Lower lobe of right lung (tissue), 2 donors: ENCODE results near the gene TBX5. TPM values are rescaled to one million over a fixed set of nuclear protein-coding genes. Genes with fewer than 3 reads are reported as not detected.

ENCODE experiments used
- ATAC-seq, 2 donors: fragments of 200-7000 bp; cut with Tn5 transposase; one replicate each; pipeline ENCODE4 v1.9.1; 2020 to 2022; ENCODE audit warnings: mild to moderate bottlenecking in 2 of 2, moderate library complexity in 2 of 2
- DNase-seq: peaks from one replicate; pipeline ENCODE4 v3.0.0-alpha.2; 2020
- H3K27ac ChIP-seq: fragments of 200-600 bp; one replicate; pipeline ENCODE4 v1.8.0; 2022
- H3K27me3 ChIP-seq: fragments of 200-600 bp; one replicate; pipeline ENCODE4 v1.8.0; 2022; ENCODE audit warnings: low read depth
- H3K36me3 ChIP-seq: fragments of 200-600 bp; one replicate; pipeline ENCODE4 v1.8.0; 2022; ENCODE audit warnings: mild to moderate bottlenecking
- H3K4me1 ChIP-seq: fragments of 200-600 bp; one replicate; pipeline ENCODE4 v1.8.0; 2022
- H3K4me3 ChIP-seq: fragments of 200-600 bp; one replicate; pipeline ENCODE4 v1.8.0; 2022; ENCODE audit warnings: mild to moderate bottlenecking
- H3K9me3 ChIP-seq: fragments of 200-600 bp; one replicate; pipeline ENCODE4 v1.8.0; 2022
- CTCF ChIP-seq: fragments of 200-600 bp; IDR thresholded peaks from one replicate; pipeline ENCODE4 v1.8.0; 2022; ENCODE audit warnings: antibody characterized with exemption, mild to moderate bottlenecking
- intact Hi-C: fragments of 100-400 bp; cut with DNase I; formaldehyde crosslinking; loops from one replicate; pipeline ENCODE4 v1.11.0; 2022
- total RNA-seq: library from RNA; stranded (reverse); fragmentation: NEBNext Ultra II Directional; extraction: Animal tissue kit (Norgen Biotek cat#: 25700); gene quantifications from one replicate; pipeline ENCODE4 v1.2.1, GENCODE V29; 2021
- donor health status: DM: no; HTN: yes; CAD: no; lungs with severe emphysema.

The TBX5 gene
- total RNA-seq, 1 donor from 2014 or later = 15.7 TPM

- Histone ChIP-seq H3K4me3 (no peak overlapping the region), H3K27ac (no peak overlapping the region), H3K27me3 (peaks cover 82% of the 10 kb centered on the region), H3K4me1 (no peaks in the 10 kb centered on the region), H3K9me3 (no peaks in the 10 kb centered on the region), H3K36me3 (no peaks in the 10 kb centered on the region)
- TF ChIP-seq CTCF = no peak
- DNase-seq = no peak
- intact Hi-C loops = no loop called here
- ATAC-seq = no peak
These were observed 33.9 kb upstream of the TBX5 start for GRCh38 chr12:114439817-114440216.

- Histone ChIP-seq H3K27me3 (peaks cover 77% of the 10 kb centered on the region), H3K4me3 (no peak overlapping the region), H3K27ac (no peak overlapping the region), H3K36me3 (no peaks in the 10 kb centered on the region), H3K4me1 (no peaks in the 10 kb centered on the region), H3K9me3 (no peaks in the 10 kb centered on the region)
- ATAC-seq = no peak
- no peak for DNase-seq
- intact Hi-C loops = no loop called here
- TF ChIP-seq CTCF = no peak
These were observed 33.3 kb upstream of the TBX5 start for GRCh38 chr12:114439261-114439683.

- Histone ChIP-seq H3K4me1 (no peaks in the 10 kb centered on the region), H3K27ac (no peak overlapping the region), H3K36me3 (no peaks in the 10 kb centered on the region), H3K27me3 (peaks cover 71% of the 10 kb centered on the region), H3K4me3 (no peak overlapping the region), H3K9me3 (no peaks in the 10 kb centered on the region)
- no peak for ATAC-seq
- intact Hi-C loops = no loop called here
- DNase-seq = no peak
- no peak for TF ChIP-seq CTCF
These were observed 32.8 kb upstream of the TBX5 start for GRCh38 chr12:114438635-114439256.

GRCh38 chr12:114434341-114434740 lies 28.4 kb upstream of the TBX5 start:
- intact Hi-C loops = no loop called here
- H3K9me3 ChIP-seq = no peaks in the 10 kb centered on the region
- ATAC-seq (no peak), DNase-seq (no peak)
- H3K4me1 ChIP-seq = no peaks in the 10 kb centered on the region
- H3K27ac ChIP-seq = no peak overlapping the region
- TF ChIP-seq CTCF = no peak
- H3K36me3 ChIP-seq = no peaks in the 10 kb centered on the region
- no peak overlapping the region for H3K4me3 ChIP-seq
- peaks cover 29% of the 10 kb centered on the region for H3K27me3 ChIP-seq

GRCh38 chr12:114431902-114432301 lies 26.0 kb upstream of the TBX5 start:
- Histone ChIP-seq H3K4me3 (no peak overlapping the region), H3K4me1 (no peaks in the 10 kb centered on the region), H3K9me3 (no peaks in the 10 kb centered on the region), H3K36me3 (no peaks in the 10 kb centered on the region), H3K27ac (no peak overlapping the region), H3K27me3 (peaks cover 9% of the 10 kb centered on the region)
- intact Hi-C loops = no loop called here
- DNase-seq (no peak), ATAC-seq (no peak)
- TF ChIP-seq CTCF = no peak
